Measurements from ENCODE around the gene FBXO36.

The FBXO36 gene

GRCh38 chr2:229974266-229974665, 52.0 kb downstream of the FBXO36 start:
- no peak for DNase-seq

- no peak for DNase-seq
These were observed 58.3 kb downstream of the FBXO36 start for GRCh38 chr2:229980431-229981184.

GRCh38 chr2:229993236-229993635, 70.9 kb downstream of the FBXO36 start:
- DNase-seq = no peak

- no peak for DNase-seq
These were observed 74.0 kb downstream of the FBXO36 start for GRCh38 chr2:229996320-229996719.

- DNase-seq = no peak
These were observed 75.3 kb downstream of the FBXO36 start for GRCh38 chr2:229997565-229997964.

- no peak for DNase-seq
These were observed 78.0 kb downstream of the FBXO36 start for GRCh38 chr2:230000118-230000841.

- peak; percentile 83 to 84 for DNase-seq
These were observed 85.8 kb downstream of the FBXO36 start for GRCh38 chr2:230007931-230008707.

- no peak for DNase-seq
These were observed 86.4 kb downstream of the FBXO36 start for GRCh38 chr2:230008708-230009066.

GRCh38 chr2:230010501-230010900, 88.2 kb downstream of the FBXO36 start:
- DNase-seq = no peak

- no peak for DNase-seq
These were observed 89.3 kb downstream of the FBXO36 start for GRCh38 chr2:230011617-230012016.

- DNase-seq = no peak
These were observed 90.1 kb downstream of the FBXO36 start for GRCh38 chr2:230012267-230012884.

GRCh38 chr2:230016844-230017243, 94.5 kb downstream of the FBXO36 start:
- DNase-seq = no peak

- no peak for DNase-seq
These were observed 95.8 kb downstream of the FBXO36 start for GRCh38 chr2:230018153-230018552.

GRCh38 chr2:230019742-230020141, 97.4 kb downstream of the FBXO36 start:
- DNase-seq = no peak

- no peak for DNase-seq
These were observed 101.0 kb downstream of the FBXO36 start for GRCh38 chr2:230023313-230023712.

GRCh38 chr2:230042195-230042594, 119.9 kb downstream of the FBXO36 start:
- DNase-seq = no peak

GRCh38 chr2:230043025-230043424, 120.7 kb downstream of the FBXO36 start:
- no peak for DNase-seq

- no peak for DNase-seq
These were observed 121.2 kb downstream of the FBXO36 start for GRCh38 chr2:230043461-230043860.

GRCh38 chr2:230046491-230046890, 124.2 kb downstream of the FBXO36 start:
- DNase-seq = no peak

- no peak for DNase-seq
These were observed 125.8 kb downstream of the FBXO36 start for GRCh38 chr2:230048010-230048671.

- DNase-seq = no peak
These were observed 127.8 kb downstream of the FBXO36 start for GRCh38 chr2:230050136-230050535.

- DNase-seq = no peak
These were observed 130.0 kb downstream of the FBXO36 start for GRCh38 chr2:230052299-230052698.
